ENCODE results near the gene RBM4B. TPM values are rescaled to one million over a fixed set of nuclear protein-coding genes. Genes with fewer than 3 reads are reported as not detected.

RBM4B gene
- total and polyA plus RNA-seq, 4 experiments from 2014 or later = 6.3 to 26.9 (median 21.0) TPM

DNA sequence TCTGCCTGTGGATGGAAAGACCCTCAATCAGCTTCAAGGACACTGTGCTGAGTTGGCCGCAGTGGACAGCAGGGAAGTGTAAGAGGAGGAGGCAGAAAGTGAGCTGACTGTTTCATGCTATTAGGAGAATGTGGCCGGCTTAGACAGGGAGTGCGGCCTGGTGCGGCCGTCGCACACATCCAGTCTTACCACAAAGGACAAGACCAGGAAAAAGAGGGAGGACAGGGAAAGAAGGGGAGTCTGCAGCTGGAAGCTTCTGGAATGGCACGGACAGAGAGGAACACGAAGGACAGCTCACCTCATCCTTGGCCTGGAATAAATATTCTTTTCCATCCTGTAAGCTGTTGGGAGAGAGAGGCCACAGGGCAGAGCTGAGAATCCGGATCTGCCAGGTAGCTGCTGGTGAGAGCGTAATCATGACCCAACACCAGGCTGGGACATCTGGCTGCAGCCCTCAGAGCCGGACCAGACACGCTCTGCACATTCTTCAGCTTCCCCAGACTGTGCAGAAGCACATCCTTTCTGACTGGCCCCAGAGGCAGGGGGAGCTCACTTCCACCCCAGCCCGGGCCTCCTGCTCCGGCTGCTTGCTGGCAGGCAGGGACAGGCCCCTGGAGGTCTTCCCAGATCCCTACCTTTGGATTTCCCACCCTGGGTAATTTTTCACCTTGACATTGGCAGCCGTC, 8.6 kb upstream of the RBM4B start:
- no peaks in the 10 kb centered on the region for H3K9me3 ChIP-seq (ENCODE audit: control insufficient read depth in 1 of 2, low read length in 2 of 2)
- no peak overlapping the region for H3K27ac ChIP-seq (ENCODE audit: low read depth, low read length)
- Mint-ChIP-seq H3K27ac (no peak overlapping the region), H3K9me3 (no peaks in the 10 kb centered on the region), H3K36me3 (no peaks in the 10 kb centered on the region), H3K4me1 (no peaks in the 10 kb centered on the region), H3K4me3 (no peak overlapping the region), H3K27me3 (peaks cover 0 to 2% of the 10 kb centered on the region in 2 donors)
- ChIA-PET POLR2A (ENCODE audit: partially characterized antibody) (no interaction called here), CTCF (ENCODE audit: partially characterized antibody) (interaction anchor here (1.0 to 1.7 kb wide), 2 partner anchors 9 to 107 kb away, joined by 4 to 5 read pairs; partner anchors contain the start of gene RBM4B)
- H3K36me3 ChIP-seq (ENCODE audit: insufficient read depth, low read length) = no peaks in the 10 kb centered on the region
- H3K4me3 ChIP-seq (ENCODE audit: low read length in 2 of 2) = no peak overlapping the region
- no peaks in the 10 kb centered on the region for H3K4me1 ChIP-seq (ENCODE audit: insufficient read depth, low read length)
- intact Hi-C loops (cut with micrococcal nuclease) = no loop called here
- DNase-seq = no peak
- no peaks in the 10 kb centered on the region for H3K27me3 ChIP-seq (ENCODE audit: insufficient read depth, low read length)

DNA sequence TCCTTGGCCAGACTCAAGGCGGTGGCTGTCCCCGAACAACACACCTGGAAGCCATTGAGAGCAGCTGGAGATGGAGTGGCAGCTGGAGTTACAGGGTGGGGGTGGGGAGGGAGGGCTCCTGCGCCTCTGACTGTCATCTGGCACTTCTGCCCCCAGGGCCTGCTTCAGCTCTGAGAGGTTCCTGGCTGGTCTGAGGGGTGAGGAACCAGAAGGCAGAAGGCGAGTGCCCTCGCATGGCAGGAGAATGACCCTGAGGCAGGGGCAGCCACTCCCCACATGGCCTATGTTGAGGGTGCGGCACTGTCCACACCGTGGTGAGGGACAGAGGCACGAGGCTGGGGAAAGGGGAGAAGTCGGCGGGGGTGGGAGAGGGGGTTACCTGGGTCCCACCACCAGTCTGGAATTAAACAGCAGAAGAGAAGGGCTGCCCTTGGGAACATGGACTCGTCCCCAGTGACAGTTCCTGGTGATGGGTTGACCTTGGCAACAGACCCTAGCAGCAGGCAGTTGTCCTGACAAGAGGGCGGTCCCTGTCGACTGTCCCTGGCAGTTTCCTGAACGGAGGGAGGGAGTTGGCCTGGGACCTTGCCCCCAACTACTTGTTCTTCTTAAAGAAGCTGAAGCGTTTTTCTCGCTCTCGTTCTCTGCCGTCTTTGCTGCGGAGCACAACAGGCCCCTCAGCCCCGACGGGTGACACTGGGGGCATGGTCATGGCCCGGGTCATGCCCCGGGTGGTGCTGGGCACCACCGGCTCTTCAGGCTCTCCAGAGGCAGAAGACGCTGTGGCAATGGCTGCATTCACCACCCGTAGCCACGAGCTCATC, 7.8 kb upstream of the RBM4B start:
- H3K27me3 Mint-ChIP-seq = peaks cover 0 to 2% of the 10 kb centered on the region in 2 donors
- intact Hi-C loops (cut with micrococcal nuclease) = no loop called here
- no peaks in the 10 kb centered on the region for H3K9me3 Mint-ChIP-seq
- H3K4me3 ChIP-seq (ENCODE audit: low read length in 2 of 2) = no peak overlapping the region
- no peaks in the 10 kb centered on the region for H3K4me1 ChIP-seq (ENCODE audit: insufficient read depth, low read length)
- H3K36me3 ChIP-seq (ENCODE audit: insufficient read depth, low read length) = no peaks in the 10 kb centered on the region
- no peaks in the 10 kb centered on the region for H3K9me3 ChIP-seq (ENCODE audit: control insufficient read depth in 1 of 2, low read length in 2 of 2)
- no peak for DNase-seq
- no peak overlapping the region for H3K27ac ChIP-seq (ENCODE audit: low read depth, low read length)
- H3K27ac Mint-ChIP-seq = no peak overlapping the region
- CTCF ChIA-PET (ENCODE audit: partially characterized antibody) = interaction anchor here (1.0 to 1.7 kb wide), 2 partner anchors 8 to 106 kb away, joined by 4 to 5 read pairs; partner anchors contain the start of gene RBM4B
- H3K4me3 Mint-ChIP-seq = no peak overlapping the region
- no peaks in the 10 kb centered on the region for H3K4me1 Mint-ChIP-seq
- H3K27me3 ChIP-seq (ENCODE audit: insufficient read depth, low read length) = no peaks in the 10 kb centered on the region
- POLR2A ChIA-PET (ENCODE audit: partially characterized antibody) = no interaction called here
- H3K36me3 Mint-ChIP-seq = no peaks in the 10 kb centered on the region

DNA sequence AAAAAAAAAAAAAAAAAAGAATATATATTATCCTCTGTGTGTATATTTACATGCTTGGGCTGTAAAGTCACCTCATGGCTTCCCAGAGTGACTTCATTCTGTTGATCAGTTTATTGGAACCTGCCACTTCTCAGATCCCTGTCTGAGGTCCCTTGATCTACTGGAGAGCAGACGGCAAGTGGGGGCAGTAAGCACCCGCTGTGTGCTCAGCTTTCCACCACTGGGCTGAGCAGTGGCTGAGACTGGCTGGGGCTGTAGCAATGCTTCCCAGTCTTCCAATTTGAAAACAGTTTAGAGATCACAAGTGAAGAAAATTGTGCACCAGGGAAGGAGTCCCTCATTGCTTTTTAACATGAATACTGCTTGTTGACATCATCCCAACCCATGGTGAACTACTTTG, 6.9 kb upstream of the RBM4B start:
- H3K4me3 Mint-ChIP-seq = no peak overlapping the region
- ChIA-PET POLR2A (ENCODE audit: partially characterized antibody) (no interaction called here), CTCF (ENCODE audit: partially characterized antibody) (no interaction called here)
- peaks cover 0 to 2% of the 10 kb centered on the region in 2 donors for H3K27me3 Mint-ChIP-seq
- H3K9me3 Mint-ChIP-seq = no peaks in the 10 kb centered on the region
- no peaks in the 10 kb centered on the region for H3K4me1 ChIP-seq (ENCODE audit: insufficient read depth, low read length)
- intact Hi-C loops (cut with micrococcal nuclease) = no loop called here
- no peaks in the 10 kb centered on the region for H3K4me1 Mint-ChIP-seq
- no peak for DNase-seq
- no peaks in the 10 kb centered on the region for H3K27me3 ChIP-seq (ENCODE audit: insufficient read depth, low read length)
- no peaks in the 10 kb centered on the region for H3K36me3 Mint-ChIP-seq
- H3K27ac Mint-ChIP-seq = peak overlapping the region in 1 of 7 donors; percentile 23
- no peak overlapping the region for H3K27ac ChIP-seq (ENCODE audit: low read depth, low read length)
- no peak overlapping the region for H3K4me3 ChIP-seq (ENCODE audit: low read length in 2 of 2)
- H3K9me3 ChIP-seq (ENCODE audit: control insufficient read depth in 1 of 2, low read length in 2 of 2) = no peaks in the 10 kb centered on the region
- no peaks in the 10 kb centered on the region for H3K36me3 ChIP-seq (ENCODE audit: insufficient read depth, low read length)

DNA sequence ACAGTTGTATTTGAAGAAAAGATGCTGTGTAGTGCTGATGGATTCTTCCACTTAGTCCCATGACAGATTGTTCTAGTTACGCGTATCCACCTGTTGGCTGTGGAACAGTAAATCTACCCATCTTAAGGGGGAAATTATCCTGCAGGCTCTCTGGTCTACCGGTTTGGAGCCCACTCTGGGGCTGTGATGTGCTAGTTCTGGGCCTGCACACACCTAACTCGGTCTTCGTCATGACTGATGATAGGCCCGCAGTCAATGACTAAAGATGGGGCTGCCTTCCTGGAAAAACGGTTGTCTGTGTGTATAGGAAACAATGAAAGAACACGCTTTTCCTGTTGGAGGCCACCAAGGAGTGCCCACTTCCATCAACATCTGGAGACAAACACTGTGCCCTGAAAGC, 6.2 kb upstream of the RBM4B start:
- Mint-ChIP-seq H3K27ac (no peak overlapping the region), H3K4me1 (no peaks in the 10 kb centered on the region), H3K9me3 (no peaks in the 10 kb centered on the region), H3K4me3 (no peak overlapping the region), H3K27me3 (peaks cover 0 to 2% of the 10 kb centered on the region in 2 donors), H3K36me3 (no peaks in the 10 kb centered on the region)
- no peaks in the 10 kb centered on the region for H3K4me1 ChIP-seq (ENCODE audit: insufficient read depth, low read length)
- no peaks in the 10 kb centered on the region for H3K36me3 ChIP-seq (ENCODE audit: insufficient read depth, low read length)
- H3K4me3 ChIP-seq (ENCODE audit: low read length in 2 of 2) = no peak overlapping the region
- no peak overlapping the region for H3K27ac ChIP-seq (ENCODE audit: low read depth, low read length)
- no peak for DNase-seq
- ChIA-PET CTCF (ENCODE audit: partially characterized antibody) (interaction anchor here (8.4 kb wide), 1 partner anchor 104 kb away, joined by 268 read pairs; no protein-coding TSS in a partner anchor), POLR2A (ENCODE audit: partially characterized antibody) (no interaction called here)
- H3K27me3 ChIP-seq (ENCODE audit: insufficient read depth, low read length) = no peaks in the 10 kb centered on the region
- no peaks in the 10 kb centered on the region for H3K9me3 ChIP-seq (ENCODE audit: control insufficient read depth in 1 of 2, low read length in 2 of 2)
- intact Hi-C loops (cut with micrococcal nuclease) = no loop called here

DNA sequence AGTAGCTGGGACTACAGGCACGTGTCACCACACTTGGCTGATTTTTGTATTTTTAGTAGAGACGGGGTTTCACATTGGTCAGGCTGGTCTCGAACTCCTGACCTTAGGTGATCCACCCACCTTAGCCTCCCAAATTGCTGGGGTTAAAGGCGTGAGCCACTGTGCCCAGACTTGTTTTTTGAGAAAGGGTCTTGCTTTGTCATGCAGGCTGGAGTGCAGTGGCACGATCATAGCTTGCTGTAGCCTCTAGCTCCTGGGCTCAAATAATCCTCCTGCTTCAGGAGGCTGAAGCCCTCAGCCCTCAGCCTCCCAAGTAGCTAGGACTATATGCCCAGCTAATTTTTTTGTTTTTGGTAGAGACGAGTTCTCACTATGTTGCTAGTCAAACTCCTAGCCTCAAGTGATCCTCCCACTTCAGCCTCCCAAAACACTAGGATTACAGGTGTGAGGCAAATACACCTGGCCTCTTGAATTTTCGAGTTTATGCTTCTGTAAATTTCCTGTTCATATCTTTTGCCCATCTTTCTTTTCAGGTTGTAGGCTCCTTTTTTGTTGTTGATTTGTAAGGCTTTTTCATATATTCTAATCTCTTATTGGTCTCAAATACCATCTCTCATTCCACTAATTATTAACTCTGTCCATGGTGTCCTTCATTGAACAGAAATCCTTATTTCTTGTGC, 3.4 kb upstream of the RBM4B start:
- peaks cover 11% of the 10 kb centered on the region for H3K4me1 ChIP-seq (ENCODE audit: insufficient read depth, low read length)
- no peaks in the 10 kb centered on the region for H3K36me3 ChIP-seq (ENCODE audit: insufficient read depth, low read length)
- Mint-ChIP-seq H3K4me1 (peaks cover 10 to 26% (median 19%) of the 10 kb centered on the region in 4 donors), H3K4me3 (no peak overlapping the region), H3K27ac (peak overlapping the region in 1 of 7 donors; percentile 13), H3K36me3 (peaks cover 0 to 16% of the 10 kb centered on the region in 2 donors), H3K9me3 (peaks cover 0 to 2% (median 0%) of the 10 kb centered on the region in 8 donors), H3K27me3 (no peaks in the 10 kb centered on the region)
- intact Hi-C loops (cut with micrococcal nuclease) = no loop called here
- H3K27me3 ChIP-seq (ENCODE audit: insufficient read depth, low read length) = no peaks in the 10 kb centered on the region
- H3K9me3 ChIP-seq (ENCODE audit: control insufficient read depth in 1 of 2, low read length in 2 of 2) = no peaks in the 10 kb centered on the region
- no peak for DNase-seq
- H3K4me3 ChIP-seq (ENCODE audit: low read length in 2 of 2) = no peak overlapping the region
- ChIA-PET CTCF (ENCODE audit: partially characterized antibody) (interaction anchor here (0.6 to 8.4 kb wide), 8 partner anchors 9 to 295 kb away, joined by 3 to 268 read pairs (median 4); partner anchors contain the start of gene MRPL11), POLR2A (ENCODE audit: partially characterized antibody) (no interaction called here)
- no peak overlapping the region for H3K27ac ChIP-seq (ENCODE audit: low read depth, low read length)

DNA sequence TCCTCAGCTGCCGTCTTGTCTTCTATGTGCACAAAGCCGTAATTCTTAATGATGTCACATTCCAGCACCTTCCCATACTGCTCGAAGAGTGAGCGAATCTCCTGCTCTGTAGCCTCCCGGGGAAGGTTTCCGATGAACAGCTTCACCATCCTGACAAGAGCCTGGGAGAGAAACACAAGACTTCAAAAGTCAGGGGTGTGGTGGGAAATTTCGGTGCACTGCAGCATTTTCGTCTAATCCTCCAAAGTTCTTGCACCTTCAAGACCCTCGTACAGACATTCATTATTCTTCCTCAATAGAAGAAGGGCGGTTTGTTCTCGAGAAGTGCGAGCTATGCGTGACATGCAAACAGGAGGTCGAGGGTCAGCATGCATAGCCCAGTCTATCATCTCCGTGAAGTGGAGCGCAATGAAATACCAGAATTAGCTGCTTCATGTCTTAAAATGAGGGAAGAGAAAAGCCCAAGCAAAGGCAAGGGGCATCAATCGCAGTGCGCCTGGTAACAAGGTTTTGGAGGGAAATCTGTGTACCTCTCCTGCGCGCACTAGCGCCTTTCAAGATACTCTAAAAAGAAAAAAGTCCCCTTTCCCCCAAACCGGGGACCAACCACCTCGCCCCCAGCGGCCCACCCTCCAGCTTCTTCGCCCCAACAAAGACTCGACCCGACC, 622 bp downstream of the RBM4B start:
- CTCF ChIA-PET (ENCODE audit: partially characterized antibody) = interaction anchor here (0.6 to 8.4 kb wide), 22 partner anchors 9 to 291 kb away, joined by 3 to 268 read pairs (median 8); partner anchors contain the start of genes ACTN3, CCDC87, CCS and CTSF
- Histone ChIP-seq H3K4me1 (ENCODE audit: insufficient read depth, low read length) (peaks cover 34% of the 10 kb centered on the region), H3K27ac (ENCODE audit: low read depth, low read length) (peak overlapping the region; percentile 98), H3K36me3 (ENCODE audit: insufficient read depth, low read length) (no peaks in the 10 kb centered on the region), H3K4me3 (ENCODE audit: low read length in 2 of 2) (peak overlapping the region; percentile 80 to 87), H3K27me3 (ENCODE audit: insufficient read depth, low read length) (no peaks in the 10 kb centered on the region), H3K9me3 (ENCODE audit: control insufficient read depth in 1 of 2, low read length in 2 of 2) (no peaks in the 10 kb centered on the region)
- peak overlapping the region; percentile 98 to 100 (median 99) for H3K27ac Mint-ChIP-seq
- peaks cover 0 to 19% of the 10 kb centered on the region in 2 donors for H3K36me3 Mint-ChIP-seq
- H3K4me1 Mint-ChIP-seq = peaks cover 21 to 53% (median 35%) of the 10 kb centered on the region in 4 donors
- H3K27me3 Mint-ChIP-seq = no peaks in the 10 kb centered on the region
- H3K4me3 Mint-ChIP-seq = peak overlapping the region; percentile 91 to 99 (median 96)
- intact Hi-C loops (cut with micrococcal nuclease) = loop anchor here (1.0 to 5.0 kb wide), 5 partner anchors 39 to 365 kb away; partner anchors contain the start of genes CCDC87, CCS, NPAS4 and RBM14
- no peak for DNase-seq
- POLR2A ChIA-PET (ENCODE audit: partially characterized antibody) = interaction anchor here (1.1 to 4.2 kb wide), 27 partner anchors 9 to 270 kb away, joined by 3 to 99 read pairs (median 9); partner anchors contain the start of genes ACTN3, BBS1, CCDC87 and CCS
- H3K9me3 Mint-ChIP-seq = peaks cover 0 to 2% (median 0%) of the 10 kb centered on the region in 8 donors

All from CD4-positive, alpha-beta memory T cell (primary cell).